ENCODE measurements around the gene NUP155. TPM values are rescaled to one million over a fixed set of nuclear protein-coding genes. Genes with fewer than 3 reads are reported as not detected.

NUP155 gene
- total and polyA plus RNA-seq, 2 experiments from 2014 or later, result 24.3 to 94.6 TPM

DNA sequence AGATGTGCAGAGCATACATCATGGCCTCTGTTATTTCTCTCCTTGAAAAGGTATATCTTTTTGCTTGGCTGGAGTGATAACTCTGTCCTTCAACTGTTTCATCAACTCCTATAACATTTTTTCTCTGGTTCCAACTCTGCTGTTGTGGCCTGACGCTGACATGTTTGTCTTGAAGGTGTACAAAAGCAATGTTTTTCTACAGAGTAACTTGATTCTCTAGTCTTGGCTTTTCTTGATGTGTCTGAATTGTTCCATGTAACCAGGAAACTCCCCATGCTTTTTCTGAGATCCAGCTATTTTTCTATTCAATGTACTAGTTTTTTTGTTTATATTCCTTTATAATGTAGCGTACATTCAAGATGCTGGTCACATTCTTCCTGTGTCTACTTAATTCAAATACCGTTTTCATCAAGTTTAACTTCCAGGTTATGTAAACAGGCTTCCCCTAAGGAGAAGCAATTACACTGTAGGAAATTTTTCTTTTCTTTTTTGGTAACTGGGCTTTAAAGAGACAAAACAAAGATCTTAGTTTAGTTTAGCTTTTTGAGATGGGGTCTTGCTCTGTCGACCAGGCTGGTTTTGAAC lies 115.0 kb downstream of the NUP155 start:
- Histone ChIP-seq H3K4me1 (ENCODE audit: insufficient read depth) (no peaks in the 10 kb centered on the region), H3F3A (replicated peaks; ENCODE audit: low read depth) (no peaks in the 10 kb centered on the region), H3K9me2 (ENCODE audit: insufficient read depth) (no peaks in the 10 kb centered on the region), H3K27me3 (ENCODE audit: insufficient read depth) (no peaks in the 10 kb centered on the region), H3K4me2 (no peak overlapping the region), H3K4me3 (no peak overlapping the region), H4K20me1 (replicated peaks; ENCODE audit: insufficient read depth) (no peaks in the 10 kb centered on the region), H2AFZ (no peak overlapping the region), H3K36me3 (ENCODE audit: insufficient read depth) (no peaks in the 10 kb centered on the region), H3K79me2 (replicated peaks; ENCODE audit: insufficient read depth) (no peaks in the 10 kb centered on the region), H3K27ac (ENCODE audit: low read depth) (no peak overlapping the region)
- Mint-ChIP-seq H3K27me3 (ENCODE audit: insufficient read depth, low read depth, poor library complexity) (peaks cover 3% of the 10 kb centered on the region), H3K4me1 (no peaks in the 10 kb centered on the region), H3K4me3 (no peak overlapping the region), H3K36me3 (ENCODE audit: low read depth) (no peaks in the 10 kb centered on the region; the same call in 1 of the 3 replicates), H3K9me3 (peaks cover 17% of the 10 kb centered on the region; the same call in 2 of the 3 replicates), H3K27ac (no peak overlapping the region)
- no peak for ATAC-seq
- no peak for TF ChIP-seq JUNB (IDR thresholded peaks at IDR 0.05; ENCODE audit: unreplicated experiment)
- no peak for TF ChIP-seq CREB1 (CRISPR knock-in tag; IDR thresholded peaks at IDR 0.05; ENCODE audit: low read depth)
- TF ChIP-seq, protein P1, sequence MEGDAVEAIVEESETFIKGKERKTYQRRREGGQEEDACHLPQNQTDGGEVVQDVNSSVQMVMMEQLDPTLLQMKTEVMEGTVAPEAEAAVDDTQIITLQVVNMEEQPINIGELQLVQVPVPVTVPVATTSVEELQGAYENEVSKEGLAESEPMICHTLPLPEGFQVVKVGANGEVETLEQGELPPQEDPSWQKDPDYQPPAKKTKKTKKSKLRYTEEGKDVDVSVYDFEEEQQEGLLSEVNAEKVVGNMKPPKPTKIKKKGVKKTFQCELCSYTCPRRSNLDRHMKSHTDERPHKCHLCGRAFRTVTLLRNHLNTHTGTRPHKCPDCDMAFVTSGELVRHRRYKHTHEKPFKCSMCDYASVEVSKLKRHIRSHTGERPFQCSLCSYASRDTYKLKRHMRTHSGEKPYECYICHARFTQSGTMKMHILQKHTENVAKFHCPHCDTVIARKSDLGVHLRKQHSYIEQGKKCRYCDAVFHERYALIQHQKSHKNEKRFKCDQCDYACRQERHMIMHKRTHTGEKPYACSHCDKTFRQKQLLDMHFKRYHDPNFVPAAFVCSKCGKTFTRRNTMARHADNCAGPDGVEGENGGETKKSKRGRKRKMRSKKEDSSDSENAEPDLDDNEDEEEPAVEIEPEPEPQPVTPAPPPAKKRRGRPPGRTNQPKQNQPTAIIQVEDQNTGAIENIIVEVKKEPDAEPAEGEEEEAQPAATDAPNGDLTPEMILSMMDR (conservative IDR thresholded peaks at IDR 0.05; ENCODE audit: low read depth in 2 of 2), result no peak
- no peak for TF ChIP-seq STAT1 (IDR thresholded peaks at IDR 0.05; ENCODE audit: unreplicated experiment)
- no peak for TF ChIP-seq NANOG (IDR thresholded peaks at IDR 0.05; ENCODE audit: borderline replicate concordance)
- TF ChIP-seq EZH2 (IDR thresholded peaks at IDR 0.05; ENCODE audit: low read depth, unreplicated experiment), result no peak
- TF ChIP-seq, protein P2, sequence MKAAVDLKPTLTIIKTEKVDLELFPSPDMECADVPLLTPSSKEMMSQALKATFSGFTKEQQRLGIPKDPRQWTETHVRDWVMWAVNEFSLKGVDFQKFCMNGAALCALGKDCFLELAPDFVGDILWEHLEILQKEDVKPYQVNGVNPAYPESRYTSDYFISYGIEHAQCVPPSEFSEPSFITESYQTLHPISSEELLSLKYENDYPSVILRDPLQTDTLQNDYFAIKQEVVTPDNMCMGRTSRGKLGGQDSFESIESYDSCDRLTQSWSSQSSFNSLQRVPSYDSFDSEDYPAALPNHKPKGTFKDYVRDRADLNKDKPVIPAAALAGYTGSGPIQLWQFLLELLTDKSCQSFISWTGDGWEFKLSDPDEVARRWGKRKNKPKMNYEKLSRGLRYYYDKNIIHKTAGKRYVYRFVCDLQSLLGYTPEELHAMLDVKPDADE (IDR thresholded peaks at IDR 0.05), result no peak
- TF ChIP-seq, protein P3, sequence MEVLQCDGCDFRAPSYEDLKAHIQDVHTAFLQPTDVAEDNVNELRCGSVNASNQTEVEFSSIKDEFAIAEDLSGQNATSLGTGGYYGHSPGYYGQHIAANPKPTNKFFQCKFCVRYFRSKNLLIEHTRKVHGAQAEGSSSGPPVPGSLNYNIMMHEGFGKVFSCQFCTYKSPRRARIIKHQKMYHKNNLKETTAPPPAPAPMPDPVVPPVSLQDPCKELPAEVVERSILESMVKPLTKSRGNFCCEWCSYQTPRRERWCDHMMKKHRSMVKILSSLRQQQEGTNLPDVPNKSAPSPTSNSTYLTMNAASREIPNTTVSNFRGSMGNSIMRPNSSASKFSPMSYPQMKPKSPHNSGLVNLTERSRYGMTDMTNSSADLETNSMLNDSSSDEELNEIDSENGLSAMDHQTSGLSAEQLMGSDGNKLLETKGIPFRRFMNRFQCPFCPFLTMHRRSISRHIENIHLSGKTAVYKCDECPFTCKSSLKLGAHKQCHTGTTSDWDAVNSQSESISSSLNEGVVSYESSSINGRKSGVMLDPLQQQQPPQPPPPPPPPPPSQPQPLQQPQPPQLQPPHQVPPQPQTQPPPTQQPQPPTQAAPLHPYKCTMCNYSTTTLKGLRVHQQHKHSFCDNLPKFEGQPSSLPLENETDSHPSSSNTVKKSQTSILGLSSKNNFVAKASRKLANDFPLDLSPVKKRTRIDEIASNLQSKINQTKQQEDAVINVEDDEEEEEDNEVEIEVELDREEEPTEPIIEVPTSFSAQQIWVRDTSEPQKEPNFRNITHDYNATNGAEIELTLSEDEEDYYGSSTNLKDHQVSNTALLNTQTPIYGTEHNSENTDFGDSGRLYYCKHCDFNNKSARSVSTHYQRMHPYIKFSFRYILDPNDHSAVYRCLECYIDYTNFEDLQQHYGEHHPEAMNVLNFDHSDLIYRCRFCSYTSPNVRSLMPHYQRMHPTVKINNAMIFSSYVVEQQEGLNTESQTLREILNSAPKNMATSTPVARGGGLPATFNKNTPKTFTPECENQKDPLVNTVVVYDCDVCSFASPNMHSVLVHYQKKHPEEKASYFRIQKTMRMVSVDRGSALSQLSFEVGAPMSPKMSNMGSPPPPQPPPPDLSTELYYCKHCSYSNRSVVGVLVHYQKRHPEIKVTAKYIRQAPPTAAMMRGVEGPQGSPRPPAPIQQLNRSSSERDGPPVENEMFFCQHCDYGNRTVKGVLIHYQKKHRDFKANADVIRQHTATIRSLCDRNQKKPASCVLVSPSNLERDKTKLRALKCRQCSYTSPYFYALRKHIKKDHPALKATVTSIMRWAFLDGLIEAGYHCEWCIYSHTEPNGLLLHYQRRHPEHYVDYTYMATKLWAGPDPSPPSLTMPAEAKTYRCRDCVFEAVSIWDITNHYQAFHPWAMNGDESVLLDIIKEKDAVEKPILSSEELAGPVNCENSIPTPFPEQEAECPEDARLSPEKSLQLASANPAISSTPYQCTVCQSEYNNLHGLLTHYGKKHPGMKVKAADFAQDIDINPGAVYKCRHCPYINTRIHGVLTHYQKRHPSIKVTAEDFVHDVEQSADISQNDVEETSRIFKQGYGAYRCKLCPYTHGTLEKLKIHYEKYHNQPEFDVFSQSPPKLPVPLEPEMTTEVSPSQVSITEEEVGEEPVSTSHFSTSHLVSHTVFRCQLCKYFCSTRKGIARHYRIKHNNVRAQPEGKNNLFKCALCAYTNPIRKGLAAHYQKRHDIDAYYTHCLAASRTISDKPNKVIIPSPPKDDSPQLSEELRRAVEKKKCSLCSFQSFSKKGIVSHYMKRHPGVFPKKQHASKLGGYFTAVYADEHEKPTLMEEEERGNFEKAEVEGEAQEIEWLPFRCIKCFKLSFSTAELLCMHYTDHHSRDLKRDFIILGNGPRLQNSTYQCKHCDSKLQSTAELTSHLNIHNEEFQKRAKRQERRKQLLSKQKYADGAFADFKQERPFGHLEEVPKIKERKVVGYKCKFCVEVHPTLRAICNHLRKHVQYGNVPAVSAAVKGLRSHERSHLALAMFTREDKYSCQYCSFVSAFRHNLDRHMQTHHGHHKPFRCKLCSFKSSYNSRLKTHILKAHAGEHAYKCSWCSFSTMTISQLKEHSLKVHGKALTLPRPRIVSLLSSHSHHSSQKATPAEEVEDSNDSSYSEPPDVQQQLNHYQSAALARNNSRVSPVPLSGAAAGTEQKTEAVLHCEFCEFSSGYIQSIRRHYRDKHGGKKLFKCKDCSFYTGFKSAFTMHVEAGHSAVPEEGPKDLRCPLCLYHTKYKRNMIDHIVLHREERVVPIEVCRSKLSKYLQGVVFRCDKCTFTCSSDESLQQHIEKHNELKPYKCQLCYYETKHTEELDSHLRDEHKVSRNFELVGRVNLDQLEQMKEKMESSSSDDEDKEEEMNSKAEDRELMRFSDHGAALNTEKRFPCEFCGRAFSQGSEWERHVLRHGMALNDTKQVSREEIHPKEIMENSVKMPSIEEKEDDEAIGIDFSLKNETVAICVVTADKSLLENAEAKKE (CRISPR knock-in tag; IDR thresholded peaks at IDR 0.05), result no peak
- no peak for TF ChIP-seq ZNF114 (CRISPR knock-in tag; IDR thresholded peaks at IDR 0.05)
- TF ChIP-seq EZH2phosphoT487 (IDR thresholded peaks at IDR 0.05; ENCODE audit: unreplicated experiment), result no peak
- TF ChIP-seq, protein P4, sequence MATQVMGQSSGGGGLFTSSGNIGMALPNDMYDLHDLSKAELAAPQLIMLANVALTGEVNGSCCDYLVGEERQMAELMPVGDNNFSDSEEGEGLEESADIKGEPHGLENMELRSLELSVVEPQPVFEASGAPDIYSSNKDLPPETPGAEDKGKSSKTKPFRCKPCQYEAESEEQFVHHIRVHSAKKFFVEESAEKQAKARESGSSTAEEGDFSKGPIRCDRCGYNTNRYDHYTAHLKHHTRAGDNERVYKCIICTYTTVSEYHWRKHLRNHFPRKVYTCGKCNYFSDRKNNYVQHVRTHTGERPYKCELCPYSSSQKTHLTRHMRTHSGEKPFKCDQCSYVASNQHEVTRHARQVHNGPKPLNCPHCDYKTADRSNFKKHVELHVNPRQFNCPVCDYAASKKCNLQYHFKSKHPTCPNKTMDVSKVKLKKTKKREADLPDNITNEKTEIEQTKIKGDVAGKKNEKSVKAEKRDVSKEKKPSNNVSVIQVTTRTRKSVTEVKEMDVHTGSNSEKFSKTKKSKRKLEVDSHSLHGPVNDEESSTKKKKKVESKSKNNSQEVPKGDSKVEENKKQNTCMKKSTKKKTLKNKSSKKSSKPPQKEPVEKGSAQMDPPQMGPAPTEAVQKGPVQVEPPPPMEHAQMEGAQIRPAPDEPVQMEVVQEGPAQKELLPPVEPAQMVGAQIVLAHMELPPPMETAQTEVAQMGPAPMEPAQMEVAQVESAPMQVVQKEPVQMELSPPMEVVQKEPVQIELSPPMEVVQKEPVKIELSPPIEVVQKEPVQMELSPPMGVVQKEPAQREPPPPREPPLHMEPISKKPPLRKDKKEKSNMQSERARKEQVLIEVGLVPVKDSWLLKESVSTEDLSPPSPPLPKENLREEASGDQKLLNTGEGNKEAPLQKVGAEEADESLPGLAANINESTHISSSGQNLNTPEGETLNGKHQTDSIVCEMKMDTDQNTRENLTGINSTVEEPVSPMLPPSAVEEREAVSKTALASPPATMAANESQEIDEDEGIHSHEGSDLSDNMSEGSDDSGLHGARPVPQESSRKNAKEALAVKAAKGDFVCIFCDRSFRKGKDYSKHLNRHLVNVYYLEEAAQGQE (IDR thresholded peaks at IDR 0.05; ENCODE audit: unreplicated experiment), result no peak
- TF ChIP-seq ZNF331 (CRISPR knock-in tag; IDR thresholded peaks at IDR 0.05; ENCODE audit: low read depth), result no peak
- no peak for TF ChIP-seq POLR2AphosphoS5 (IDR thresholded peaks at IDR 0.05; ENCODE audit: low read depth)
- DNase-seq (ENCODE audit: low spot score), result no peak

Measured in GM23338 (cell line).